Neutrophil (primary cell): ENCODE measurements around the gene FAM228B.
"Not testable (repeated sequence)": the region's sequence is repeated elsewhere in the genome, so short reads cannot be mapped to it uniquely, and the experiment has no call there.

ENCODE experiments used
- H3K27ac ChIP-seq: fragments of 200-600 bp; sonication (generic); 2 replicates; pipeline ENCODE4 v1.5.1; 2016; ENCODE audit warnings: mild to moderate bottlenecking, moderate library complexity
- H3K27me3 ChIP-seq: fragments of 200-600 bp; sonication (generic); 2 replicates; pipeline ENCODE4 v1.6.0; 2016; ENCODE audit warnings: mild to moderate bottlenecking
- H3K36me3 ChIP-seq: fragments of 200-600 bp; sonication (generic); 2 replicates; pipeline ENCODE4 v1.5.1; 2017
- H3K4me1 ChIP-seq, 2 experiments: fragments of 200-600 bp in 1 of 2; sonication (generic) in 1 of 2; 1 replicate in 1 of 2; 2 replicates in 1 of 2; pipeline versions ENCODE4 v1.5.1 to v1.6.1; 2013 to 2016; ENCODE audit warnings: low read depth in 1 of 2, low read length in 1 of 2, mild to moderate bottlenecking in 1 of 2, moderate library complexity in 1 of 2; ENCODE audit not compliant: control insufficient read depth in 1 of 2, insufficient read depth in 1 of 2
- H3K4me3 ChIP-seq, 2 experiments: fragments of 200-600 bp in 1 of 2; sonication (generic) in 1 of 2; 1 replicate in 1 of 2; 2 replicates in 1 of 2; pipeline ENCODE4 v1.5.1; 2013 to 2016; ENCODE audit warnings: low read depth in 1 of 2, low read length in 1 of 2, mild to moderate bottlenecking in 1 of 2, moderate library complexity in 1 of 2
- H3K9me3 ChIP-seq: fragments of 200-600 bp; sonication (generic); 2 replicates; pipeline ENCODE4 v1.5.1; 2016
- CTCF ChIP-seq: fragments of 200-600 bp; sonication (generic); IDR thresholded peaks from 2 replicates; pipeline ENCODE4 v1.5.1; 2016; ENCODE audit warnings: antibody characterized with exemption

The FAM228B gene

GRCh38 chr2:24107336-24107735 lies 15.9 kb upstream of the FAM228B start:
- no peak overlapping the region for H3K4me3 ChIP-seq
- no peaks in the 10 kb centered on the region for H3K4me1 ChIP-seq
- no peaks in the 10 kb centered on the region for H3K9me3 ChIP-seq
- no peaks in the 10 kb centered on the region for H3K27me3 ChIP-seq
- H3K27ac ChIP-seq = no peak overlapping the region
- no peak for TF ChIP-seq CTCF
- H3K36me3 ChIP-seq = peaks cover 20% of the 10 kb centered on the region

- H3K27ac ChIP-seq, H3K9me3 ChIP-seq, H3K4me3 ChIP-seq, H3K4me1 ChIP-seq, H3K27me3 ChIP-seq, H3K36me3 ChIP-seq: not testable (repeated sequence)
Measured at GRCh38 chr2:24109431-24109830, 13.8 kb upstream of the FAM228B start.

- Histone ChIP-seq H3K27me3 (no peaks in the 10 kb centered on the region), H3K4me3 (no peak overlapping the region), H3K9me3 (no peaks in the 10 kb centered on the region), H3K36me3 (no peaks in the 10 kb centered on the region), H3K27ac (no peak overlapping the region), H3K4me1 (no peaks in the 10 kb centered on the region)
- TF ChIP-seq CTCF = no peak
Measured at GRCh38 chr2:24110660-24111303, 12.5 kb upstream of the FAM228B start.

- no peaks in the 10 kb centered on the region for H3K27me3 ChIP-seq
- H3K4me3 ChIP-seq = no peak overlapping the region
- no peaks in the 10 kb centered on the region for H3K36me3 ChIP-seq
- no peak overlapping the region for H3K27ac ChIP-seq
- TF ChIP-seq CTCF = no peak
- no peaks in the 10 kb centered on the region for H3K4me1 ChIP-seq
- H3K9me3 ChIP-seq = no peaks in the 10 kb centered on the region
Measured at GRCh38 chr2:24111407-24111901, 11.8 kb upstream of the FAM228B start.

- Histone ChIP-seq H3K9me3 (no peaks in the 10 kb centered on the region), H3K4me3 (no peak overlapping the region), H3K27me3 (no peaks in the 10 kb centered on the region), H3K36me3 (no peaks in the 10 kb centered on the region), H3K4me1 (no peaks in the 10 kb centered on the region), H3K27ac (no peak overlapping the region)
- no peak for TF ChIP-seq CTCF
Measured at GRCh38 chr2:24115057-24115456, 8.2 kb upstream of the FAM228B start.

GRCh38 chr2:24117902-24118301 lies 5.4 kb upstream of the FAM228B start:
- Histone ChIP-seq H3K27me3 (no peaks in the 10 kb centered on the region), H3K27ac (no peak overlapping the region), H3K4me3 (no peak overlapping the region), H3K4me1 (peaks cover 4% of the 10 kb centered on the region in 2 experiments), H3K9me3 (no peaks in the 10 kb centered on the region), H3K36me3 (no peaks in the 10 kb centered on the region)
- TF ChIP-seq CTCF = no peak
